Fibroblast of lung (primary cell): ENCODE data around the gene PDE3A.

ENCODE experiments used
- CTCF ChIP-seq, 2 donors: IDR thresholded peaks in 1 of 2; conservative IDR thresholded peaks in 1 of 2; 1 replicate in 1 of 2; 2 replicates in 1 of 2; pipeline ENCODE4 v1.5.1; 2011 to 2012; ENCODE audit warnings: low read length in 2 of 2, control low read depth in 1 of 2, inconsistent platforms in 1 of 2, low read depth in 1 of 2, mild to moderate bottlenecking in 1 of 2
- EZH2 ChIP-seq: IDR thresholded peaks from 2 replicates; pipeline ENCODE4 v1.5.1; 2012; ENCODE audit warnings: low read length, control low read depth, mild to moderate bottlenecking; ENCODE audit errors: missing control alignments

- TF ChIP-seq CTCF (conservative IDR thresholded peaks at IDR 0.05 in 1 of 2, IDR thresholded peaks at IDR 0.05 in 1 of 2; ENCODE audit: low read depth in 1 of 2, low read length in 2 of 2) = no peak
- no peak for TF ChIP-seq EZH2
Observed at GRCh38 chr12:20455001-20455706, 86.8 kb downstream of the PDE3A start.
